ENCODE data around the gene TUSC2.

Gene TUSC2, protein sequence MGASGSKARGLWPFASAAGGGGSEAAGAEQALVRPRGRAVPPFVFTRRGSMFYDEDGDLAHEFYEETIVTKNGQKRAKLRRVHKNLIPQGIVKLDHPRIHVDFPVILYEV

DNA sequence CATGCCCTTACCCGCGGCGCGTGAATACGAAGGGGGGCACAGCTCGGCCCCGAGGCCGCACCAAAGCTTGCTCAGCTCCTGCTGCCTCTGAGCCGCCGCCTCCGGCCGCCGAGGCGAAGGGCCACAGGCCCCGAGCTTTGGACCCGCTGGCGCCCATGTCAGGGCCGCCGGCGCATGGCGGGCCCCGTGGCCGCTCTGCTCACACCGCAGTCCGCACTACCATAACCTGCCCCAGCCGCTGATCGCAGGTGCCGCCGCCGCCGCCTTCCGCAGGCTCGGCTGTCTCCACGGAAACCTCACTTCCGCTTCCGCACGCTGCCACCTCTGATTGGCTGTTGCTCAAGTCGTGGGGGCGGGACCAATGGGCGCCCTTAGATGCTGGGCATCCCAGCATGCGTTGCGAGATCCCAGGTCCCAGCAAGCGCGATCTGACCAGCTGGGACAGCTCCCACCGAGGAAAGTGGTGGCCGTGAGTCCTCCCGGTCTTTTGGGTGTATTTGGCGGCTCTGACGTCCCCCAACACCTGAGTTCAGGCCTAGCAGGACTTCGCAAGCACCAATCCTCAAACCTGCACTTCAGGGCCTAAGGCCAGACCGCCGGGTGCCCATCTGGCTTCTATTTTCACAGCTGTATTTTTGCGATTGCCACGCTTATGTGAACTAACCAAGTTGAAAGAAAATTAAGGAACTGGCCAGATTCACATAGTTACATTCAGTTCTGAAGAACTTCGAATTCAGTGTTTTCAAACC, at the start of gene TUSC2:
TUSC2 (minus strand) TSS at position 281 of the 749 bp plus-strand sequence; CDS start at position 157, 124 bp downstream.
- peak; percentile 98 for DNase-seq

GRCh38 chr3:50375258-50375931, 47.4 kb upstream of the TUSC2 start:
- DNase-seq: no peak

GRCh38 chr3:50374363-50375257, 46.6 kb upstream of the TUSC2 start:
- DNase-seq: no peak

DNA sequence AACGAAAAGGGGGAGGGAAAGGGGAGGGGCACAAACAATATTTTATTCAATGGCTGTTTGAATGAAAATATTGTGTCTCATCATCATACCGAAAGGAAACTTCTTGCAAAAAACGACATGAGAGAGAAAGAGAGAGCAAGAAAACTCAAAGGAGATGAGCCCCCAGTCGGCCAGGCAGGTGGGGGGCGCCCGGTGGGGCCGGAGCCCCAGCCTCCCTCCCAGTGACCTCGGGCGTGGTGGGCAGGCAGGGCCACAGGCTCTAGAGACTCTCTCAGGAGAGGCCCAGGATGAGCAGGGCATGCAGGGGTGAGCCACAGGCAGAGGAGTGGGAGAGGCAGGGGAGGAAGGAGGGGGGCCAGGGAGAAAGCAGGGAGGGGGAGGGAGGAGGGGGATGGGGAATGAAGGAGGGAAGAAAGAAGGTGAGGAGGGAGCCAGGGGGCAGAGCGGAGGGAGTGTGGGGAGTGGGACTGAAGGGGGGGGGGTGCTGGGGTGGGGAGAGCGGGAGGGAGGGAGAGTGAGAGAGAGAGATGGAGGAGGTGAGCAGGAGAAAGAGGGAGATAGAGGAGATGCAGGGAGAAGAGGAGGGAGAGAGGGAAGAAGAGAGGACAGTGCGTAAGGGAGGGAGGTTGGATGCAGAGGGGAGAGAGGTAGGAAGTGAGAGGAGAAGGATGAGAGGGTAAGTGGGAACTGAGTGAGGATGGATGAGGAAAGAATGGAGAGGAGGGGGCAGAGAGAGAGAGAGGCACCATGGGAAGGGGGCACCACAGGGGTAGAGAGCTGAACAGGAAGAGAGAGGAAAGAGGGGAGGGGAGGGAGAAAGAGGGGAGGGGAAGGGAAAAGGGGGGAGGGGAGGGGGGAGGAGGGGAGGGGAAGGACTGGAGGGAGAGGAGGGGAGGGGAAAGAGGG, 45.4 kb upstream of the TUSC2 start:
- DNase-seq: no peak

DNA sequence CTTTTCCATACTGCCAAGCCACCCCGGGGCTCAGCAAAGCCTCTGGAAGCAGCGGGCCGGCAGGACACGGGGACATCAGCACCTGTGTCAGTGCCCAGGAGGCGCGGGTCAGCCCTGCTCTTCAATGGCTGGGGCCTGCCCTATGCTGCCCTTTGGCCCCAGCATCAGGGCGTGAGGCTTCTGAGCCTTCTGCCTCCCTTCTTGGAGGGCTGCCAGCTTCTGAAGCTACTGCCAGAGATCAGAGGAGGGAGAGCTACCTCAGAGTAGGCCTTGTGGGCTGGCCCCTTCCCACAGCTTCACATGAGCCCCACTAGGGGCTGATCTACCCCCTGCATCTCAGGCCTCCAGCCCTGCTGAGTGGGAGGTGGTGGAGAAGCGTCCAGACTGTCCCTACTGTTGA, 44.3 kb upstream of the TUSC2 start:
- peak; percentile 78 for DNase-seq

- no peak for DNase-seq
Observed at GRCh38 chr3:50371133-50371685, 43.2 kb upstream of the TUSC2 start.

DNA sequence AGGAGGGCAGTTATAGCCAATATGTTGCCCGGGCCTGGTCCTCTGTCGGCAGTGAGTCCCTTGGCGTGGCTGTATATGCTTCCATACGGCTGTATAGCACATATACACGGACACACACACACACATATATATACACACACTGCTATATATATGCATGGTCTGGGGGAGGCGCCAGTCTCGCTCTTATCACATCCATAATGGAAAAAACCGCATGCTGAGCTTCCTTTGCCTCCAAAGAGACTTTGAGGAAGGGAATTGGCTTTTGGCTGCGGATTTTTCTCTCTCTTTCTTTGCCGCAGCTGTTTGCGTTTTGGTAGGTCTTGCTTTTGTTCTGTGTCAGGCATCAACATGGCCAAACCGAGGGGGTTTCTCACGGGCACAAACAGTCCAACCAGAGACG, 42.6 kb upstream of the TUSC2 start:
- peak; percentile 70 for DNase-seq

- no peak for DNase-seq
Observed at GRCh38 chr3:50369012-50369670, 41.1 kb upstream of the TUSC2 start.

- no peak for DNase-seq
Observed at GRCh38 chr3:50365842-50366220, 37.8 kb upstream of the TUSC2 start.

GRCh38 chr3:50365080-50365841, 37.2 kb upstream of the TUSC2 start:
- peak; percentile 85 for DNase-seq

DNA sequence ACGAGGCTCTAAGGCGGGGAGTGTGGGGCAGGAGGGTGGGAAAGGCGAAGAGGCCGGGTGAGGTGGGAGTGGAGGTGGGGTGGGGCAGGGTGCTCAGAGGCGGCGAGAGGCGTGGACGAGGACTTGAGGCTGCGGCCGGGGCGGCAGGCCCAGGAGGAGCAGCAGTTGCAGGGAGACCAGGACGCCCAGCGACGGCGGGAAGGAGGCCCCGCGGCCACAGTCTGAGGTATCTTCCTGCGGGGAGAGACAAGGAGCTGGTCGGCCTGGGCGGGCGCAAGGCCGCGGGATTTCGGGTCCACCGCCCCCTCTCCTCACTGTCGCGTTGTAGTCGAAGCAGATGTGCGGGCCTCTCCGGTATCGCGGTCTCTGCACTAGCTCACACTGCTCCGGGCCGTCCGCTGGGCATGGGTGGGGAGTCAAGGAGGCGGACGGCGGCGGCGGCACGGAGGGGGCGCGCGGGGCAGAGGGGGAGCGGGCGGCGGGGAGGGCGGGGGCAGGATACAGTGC, 36.6 kb upstream of the TUSC2 start:
- no peak for DNase-seq

DNA sequence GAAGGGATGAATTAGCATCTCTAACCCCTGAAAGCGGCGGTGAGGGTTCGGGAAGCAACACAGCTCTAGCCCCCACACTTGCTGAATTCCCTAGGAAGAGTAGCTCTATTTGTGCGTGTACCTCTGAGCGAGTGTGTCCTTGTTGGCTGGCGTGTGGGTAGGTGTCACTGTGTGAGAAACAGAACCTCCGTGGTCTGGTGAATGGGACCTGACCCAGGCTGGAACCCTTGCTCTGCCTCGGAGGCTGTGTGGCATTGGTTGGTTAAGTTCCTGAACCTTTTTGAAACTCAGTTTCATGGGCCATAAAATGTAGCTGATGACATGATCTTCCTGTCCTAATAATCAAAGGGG, 31.7 kb upstream of the TUSC2 start:
- DNase-seq: no peak

DNA sequence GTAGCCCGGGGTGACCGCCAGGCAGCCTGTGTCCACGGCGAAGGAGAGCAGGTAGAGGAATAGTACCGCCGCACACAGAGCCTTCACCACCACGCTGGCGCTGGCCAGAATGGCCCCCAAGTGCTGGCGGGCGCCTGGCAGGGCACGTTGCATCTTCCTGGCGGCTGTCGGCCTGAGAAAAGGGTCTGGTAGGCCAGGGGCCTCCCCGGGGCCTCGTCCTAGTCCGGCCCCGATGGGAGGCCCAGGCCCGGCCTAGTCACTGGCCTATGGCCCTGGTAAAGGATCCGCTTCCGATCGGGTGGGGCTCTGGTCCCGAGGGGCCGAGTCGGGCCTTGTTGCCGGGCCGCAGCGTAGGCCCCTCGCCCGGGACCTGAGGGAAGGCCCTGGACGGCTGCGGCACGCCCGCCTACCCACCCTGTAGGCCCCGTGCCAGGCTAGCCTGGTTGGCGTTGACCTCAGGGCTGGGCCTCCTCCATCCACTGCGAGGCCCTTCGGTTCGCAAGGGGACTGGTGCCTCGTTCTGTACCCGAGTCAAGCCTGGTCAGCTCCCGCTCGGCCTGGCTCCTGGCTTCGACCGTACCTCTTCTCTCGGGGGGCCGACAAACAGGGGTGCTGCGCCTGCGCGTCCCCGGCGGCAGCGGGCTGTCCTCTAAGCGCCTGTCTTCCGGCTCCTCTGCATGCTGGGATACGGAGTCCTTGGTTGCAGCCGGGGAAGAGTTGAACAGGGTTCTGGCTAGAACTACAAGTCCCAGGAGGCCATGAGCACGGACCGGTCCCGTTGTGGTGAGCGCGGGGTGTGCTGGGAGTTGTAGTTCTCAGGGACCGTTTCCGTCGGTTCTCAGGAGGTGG, 31.1 kb upstream of the TUSC2 start, which contains the start of gene TMEM115:
TMEM115 (minus strand) TSS at position 611 of the 849 bp plus-strand sequence; CDS start at position 153, 458 bp downstream.
- DNase-seq: peak; percentile 99

- no peak for DNase-seq
Observed at GRCh38 chr3:50358355-50358910, 30.4 kb upstream of the TUSC2 start.

DNA sequence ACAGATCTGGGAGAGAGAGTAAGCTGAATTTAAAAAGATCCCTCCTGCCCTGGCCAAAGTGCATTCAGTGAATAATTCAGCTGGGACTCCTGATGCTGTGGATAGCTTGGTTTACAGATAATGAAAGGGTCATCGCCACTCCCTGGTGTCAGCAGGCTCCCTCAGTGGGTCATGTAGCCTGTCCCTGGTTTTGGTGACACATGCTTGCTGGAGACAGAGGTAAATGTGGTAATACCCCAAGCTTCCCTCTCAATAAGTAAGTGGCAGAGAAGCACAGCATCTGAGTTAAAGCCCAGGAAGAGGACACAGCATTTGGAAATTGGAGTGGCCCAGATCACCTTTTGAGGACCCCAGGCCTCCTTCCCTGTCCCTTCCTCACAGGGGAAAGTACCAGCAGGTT, 29.5 kb upstream of the TUSC2 start:
- DNase-seq: no peak

- peak; percentile 88 for DNase-seq
Observed at GRCh38 chr3:50356553-50356952, 28.5 kb upstream of the TUSC2 start.

DNA sequence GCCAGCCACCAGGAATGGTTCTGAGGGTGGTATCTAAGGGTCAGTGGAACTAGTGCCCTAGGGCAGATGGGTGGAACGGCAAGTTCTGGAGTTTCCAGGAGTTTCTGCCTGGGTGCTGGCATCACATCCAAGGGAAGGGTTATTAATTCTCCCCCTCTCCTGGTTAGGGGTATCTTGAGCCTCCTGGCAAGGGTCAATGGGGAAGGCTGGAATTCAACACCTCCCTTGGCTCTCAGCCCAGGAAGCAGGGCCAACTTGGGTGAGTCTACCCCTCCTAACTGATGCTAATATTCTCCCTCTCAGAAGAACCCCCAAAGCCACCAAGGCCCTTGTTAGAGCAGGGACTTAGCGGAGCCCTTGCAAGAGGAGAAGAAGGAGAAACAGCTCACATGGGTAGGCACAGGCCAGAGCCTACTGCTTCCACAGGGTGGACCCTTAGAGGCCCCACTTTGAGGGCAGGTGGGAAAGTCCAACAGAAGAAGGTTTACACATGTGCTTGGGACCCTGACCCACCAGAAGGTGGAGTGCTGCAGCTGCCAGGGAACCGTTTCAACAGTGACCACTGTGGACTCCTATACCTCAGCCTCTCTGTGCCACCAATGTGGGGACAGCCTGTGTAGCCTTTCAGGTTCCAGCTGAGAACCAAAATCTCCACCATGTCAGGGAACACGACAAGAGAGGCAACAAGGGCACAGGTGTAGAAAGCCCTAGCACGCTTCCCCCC, 28.0 kb upstream of the TUSC2 start:
- no peak for DNase-seq

DNA sequence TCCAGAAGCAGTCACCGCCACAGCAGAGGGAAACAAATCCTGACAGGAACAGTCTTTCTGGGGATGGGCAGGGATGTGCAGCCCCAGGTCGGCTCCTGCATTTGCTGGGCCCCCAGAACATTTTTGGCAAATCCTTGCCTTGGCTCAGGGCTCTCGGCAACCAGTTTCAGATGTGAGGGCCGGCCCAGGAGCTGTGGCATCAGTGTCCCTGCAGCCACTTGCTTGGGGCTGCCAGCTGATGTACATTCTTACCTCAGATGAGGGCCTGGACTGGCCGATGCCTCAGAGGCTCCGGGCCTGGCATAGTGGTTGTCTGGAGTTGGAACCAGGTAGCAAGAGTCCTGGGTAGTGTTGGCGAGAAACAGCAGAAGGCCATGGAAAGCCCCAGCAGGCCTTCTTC, 26.8 kb upstream of the TUSC2 start:
- no peak for DNase-seq

Data from hematopoietic multipotent progenitor cell treated with erythropoietin and hydrocortisone succinate and interleukin-3 and kit ligand, for 8 days (in vitro differentiated cells).